GM23248 (cell line): ENCODE data around the gene CIDEB.

Source experiments
- EZH2 ChIP-seq: fragments of 200-600 bp; sonication (generic); IDR thresholded peaks from 2 replicates; pipeline ENCODE4 v1.6.1; 2018; ENCODE audit warnings: antibody characterized with exemption, mild to moderate bottlenecking; ENCODE audit not compliant: insufficient read depth, poor library complexity, severe bottlenecking
- EZH2phosphoT487 ChIP-seq: fragments of 200-600 bp; sonication (generic); IDR thresholded peaks from 2 replicates; pipeline ENCODE4 v1.6.1; 2018; ENCODE audit warnings: antibody characterized with exemption, moderate library complexity, mild to moderate bottlenecking, low read depth; ENCODE audit not compliant: insufficient read depth

DNA sequence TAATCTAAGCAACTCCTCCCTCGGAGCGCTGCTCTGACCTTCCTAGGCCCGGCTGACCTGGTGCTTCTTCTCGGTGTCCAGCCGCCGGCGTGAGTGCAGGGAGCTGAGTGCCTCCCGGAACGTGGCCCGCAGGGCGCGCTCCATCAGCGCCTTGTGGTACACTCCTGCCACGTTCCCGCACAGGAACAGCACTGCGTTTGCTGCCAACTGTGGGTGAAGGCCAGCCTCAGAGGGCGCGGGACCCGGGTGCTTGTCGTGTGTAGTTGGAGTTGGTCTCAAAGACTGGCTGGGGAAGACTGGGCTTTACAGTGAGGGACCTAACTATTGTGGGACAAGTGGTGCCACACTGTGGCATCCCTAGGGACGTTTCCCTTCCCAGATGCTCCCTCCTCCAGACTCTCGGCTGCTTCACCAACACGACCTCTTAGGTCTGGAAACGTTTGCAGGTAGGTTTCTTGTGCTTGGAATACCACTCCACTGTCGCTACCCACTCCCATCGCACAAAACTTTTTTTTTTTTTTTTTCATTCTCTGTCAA lies 24.0 kb upstream of the CIDEB start:
- TF ChIP-seq EZH2 (no peak), EZH2phosphoT487 (no peak)
